Measurements from ENCODE around the gene MATN4.
A peak's percentile ranks its signal among the peaks of the same experiment; 100 is the strongest.

The MATN4 gene

GRCh38 chr20:45263556-45264266 is 44.4 kb downstream of the MATN4 start:
- no peak overlapping the region for H3K27ac ChIP-seq
- no peak for TF ChIP-seq CTCF (conservative IDR thresholded peaks at IDR 0.05)

- TF ChIP-seq CTCF (conservative IDR thresholded peaks at IDR 0.05), result no peak
Observed at GRCh38 chr20:45258664-45259063, 49.4 kb downstream of the MATN4 start.

GRCh38 chr20:45258259-45258658 is 49.8 kb downstream of the MATN4 start:
- no peak for TF ChIP-seq CTCF (conservative IDR thresholded peaks at IDR 0.05)
- H3K27ac ChIP-seq, result no peak overlapping the region

More at GRCh38 chr20:45258664-45259063, 49.4 kb downstream of the MATN4 start:
- H3K27ac ChIP-seq, result no peak overlapping the region

GRCh38 chr20:45257711-45258110 is 50.4 kb downstream of the MATN4 start:
- no peak for TF ChIP-seq CTCF (conservative IDR thresholded peaks at IDR 0.05)

GRCh38 chr20:45257161-45257560 is 50.9 kb downstream of the MATN4 start:
- no peak for TF ChIP-seq CTCF (conservative IDR thresholded peaks at IDR 0.05)
- H3K27ac ChIP-seq, result no peak overlapping the region

More at GRCh38 chr20:45257711-45258110, 50.4 kb downstream of the MATN4 start:
- H3K27ac ChIP-seq, result no peak overlapping the region

- no peak for TF ChIP-seq CTCF (conservative IDR thresholded peaks at IDR 0.05)
- H3K27ac ChIP-seq, result peak within 1 kb of the TSS; percentile 51
Observed at GRCh38 chr20:45254383-45255262, 53.5 kb downstream of the MATN4 start, which contains the start of gene SLPI. SLPI (minus strand) TSS chr20:45254564; CDS start chr20:45254543, 21 bp downstream.

- no peak for TF ChIP-seq CTCF (conservative IDR thresholded peaks at IDR 0.05)
- H3K27ac ChIP-seq, result peak overlapping the region; percentile 51; the same call in 1 of the 2 replicates
Observed at GRCh38 chr20:45253261-45253660, 54.8 kb downstream of the MATN4 start.

Measured in VCaP (cell line).